GM15510 (cell line): Measurements from ENCODE around the gene PDGFB.

Source experiments
- POLR2A ChIP-seq: IDR thresholded peaks from 3 replicates; pipeline ENCODE4 v1.6.1; 2011; ENCODE audit warnings: borderline replicate concordance; ENCODE audit not compliant: insufficient read length; ENCODE audit errors: extremely low read depth

The PDGFB gene

GRCh38 chr22:39266398-39267030, 21.7 kb upstream of the PDGFB start:
- TF ChIP-seq POLR2A = peak; percentile 20

- no peak for TF ChIP-seq POLR2A
Measured at GRCh38 chr22:39265143-39265886, 20.5 kb upstream of the PDGFB start.

DNA sequence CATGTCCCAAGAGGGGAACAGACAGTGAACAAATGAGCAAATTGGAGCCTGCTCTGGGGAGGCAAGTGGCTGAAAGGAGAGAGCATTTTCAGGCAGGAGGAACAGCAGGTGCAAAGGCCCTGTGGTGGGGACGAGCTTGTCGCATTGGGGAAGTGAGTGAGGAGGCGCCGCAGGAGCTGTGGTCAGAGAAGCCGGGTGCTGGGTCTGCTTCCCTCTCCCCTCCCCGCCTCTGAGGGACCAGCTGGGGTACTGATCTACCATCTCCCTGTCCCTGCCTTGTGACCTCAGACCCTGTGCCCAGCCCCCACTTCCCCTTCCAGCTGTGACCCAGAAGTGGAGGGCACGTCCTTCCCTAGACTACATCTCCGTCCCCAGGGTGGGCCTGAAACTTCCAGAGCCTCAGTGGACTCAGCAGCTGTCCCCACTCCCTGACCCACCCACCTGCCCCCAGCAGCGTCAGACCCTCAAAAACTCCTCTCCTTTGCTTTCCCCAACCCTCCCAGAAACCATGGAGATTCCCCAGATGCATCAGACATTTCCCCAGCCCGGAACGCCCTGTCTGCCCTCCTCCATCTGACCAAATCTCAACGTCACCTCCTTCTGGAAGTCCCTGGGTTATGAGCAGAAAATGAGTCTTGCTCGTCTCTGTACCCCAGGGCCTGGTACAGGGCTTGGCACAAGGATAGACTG, 19.7 kb upstream of the PDGFB start:
- TF ChIP-seq POLR2A = no peak

GRCh38 chr22:39263626-39264348, 19.0 kb upstream of the PDGFB start:
- no peak for TF ChIP-seq POLR2A

- no peak for TF ChIP-seq POLR2A
Measured at GRCh38 chr22:39259666-39260065, 14.9 kb upstream of the PDGFB start.

GRCh38 chr22:39257901-39258475, 13.2 kb upstream of the PDGFB start:
- TF ChIP-seq POLR2A = no peak

DNA sequence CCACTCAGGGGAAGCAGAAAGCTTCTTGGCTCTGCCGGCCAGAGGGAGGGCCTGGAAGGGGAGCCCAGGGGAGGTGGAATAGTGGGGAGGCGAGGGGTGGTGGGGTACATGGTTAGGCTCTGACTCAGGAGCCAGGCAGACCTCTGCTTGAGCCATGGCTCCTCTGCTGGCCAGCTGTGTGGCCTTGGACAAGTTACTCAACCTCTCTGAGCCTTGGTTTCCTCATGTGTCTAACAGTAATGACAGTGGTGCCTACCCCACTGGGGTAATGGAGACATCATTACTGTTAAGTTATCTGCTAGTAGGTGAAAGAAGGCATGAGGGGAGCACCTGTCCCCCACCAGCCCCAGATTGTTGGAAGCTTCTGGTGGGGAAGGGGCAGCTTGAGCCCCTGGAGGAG, 12.2 kb upstream of the PDGFB start:
- TF ChIP-seq POLR2A = no peak

- no peak for TF ChIP-seq POLR2A
Measured at GRCh38 chr22:39256186-39256552, 11.4 kb upstream of the PDGFB start.

GRCh38 chr22:39255449-39256185, 10.8 kb upstream of the PDGFB start:
- no peak for TF ChIP-seq POLR2A

GRCh38 chr22:39254789-39255298, 10.1 kb upstream of the PDGFB start:
- TF ChIP-seq POLR2A = peak; percentile 43

DNA sequence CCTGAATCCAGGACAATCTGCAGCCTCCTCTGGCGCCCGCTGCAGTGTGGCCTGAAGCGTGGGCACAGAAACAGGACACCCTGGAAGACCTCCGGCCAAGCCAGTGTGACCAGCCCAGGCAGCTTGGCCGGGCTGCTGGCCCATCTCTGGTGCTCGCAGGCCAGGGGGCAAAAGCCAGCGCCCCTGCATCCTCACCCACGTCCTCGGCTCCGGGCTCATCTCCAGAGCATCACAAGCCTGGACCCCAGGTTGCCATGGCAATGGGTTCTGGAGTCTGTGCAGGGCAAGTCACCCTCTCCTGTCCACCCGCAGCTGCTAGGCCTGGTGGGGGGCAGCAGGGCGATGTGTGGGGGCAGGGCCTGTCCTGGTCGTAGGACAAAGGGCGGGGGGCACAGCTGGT, 9.3 kb upstream of the PDGFB start:
- no peak for TF ChIP-seq POLR2A

DNA sequence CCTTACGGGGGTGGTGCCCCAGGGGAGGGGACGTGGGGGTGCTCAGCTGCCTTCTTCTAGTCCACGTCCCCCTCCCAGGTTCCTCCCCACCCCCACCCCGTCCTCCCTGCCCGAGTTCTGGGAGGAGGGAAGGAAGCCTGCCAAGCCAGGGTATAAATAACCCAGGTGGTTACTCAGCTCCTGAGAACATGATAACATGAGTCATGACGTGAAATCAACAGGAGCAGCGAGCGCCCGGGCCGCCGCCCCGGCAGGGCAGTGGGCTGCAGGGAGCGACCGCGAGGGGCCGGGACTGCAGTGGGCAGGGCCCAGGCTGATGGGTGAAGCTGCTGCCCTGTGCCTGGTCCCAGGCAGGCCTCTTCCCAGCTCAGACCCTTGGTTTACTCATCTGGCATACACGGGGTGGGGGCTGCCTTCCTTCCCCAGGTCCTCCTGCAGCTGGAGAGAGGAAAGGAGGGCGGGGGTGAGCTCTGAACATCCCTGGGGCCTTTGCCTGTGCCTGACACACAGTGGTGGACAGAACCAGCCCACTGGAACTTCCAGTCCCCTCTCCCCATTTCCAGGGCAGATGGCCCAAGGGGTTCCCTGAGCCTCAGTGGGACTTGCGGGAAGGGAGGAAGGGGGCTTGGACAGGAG, 8.8 kb upstream of the PDGFB start:
- TF ChIP-seq POLR2A = no peak
